ENCODE results near the gene ADGRL1.

ADGRL1 gene

DNA sequence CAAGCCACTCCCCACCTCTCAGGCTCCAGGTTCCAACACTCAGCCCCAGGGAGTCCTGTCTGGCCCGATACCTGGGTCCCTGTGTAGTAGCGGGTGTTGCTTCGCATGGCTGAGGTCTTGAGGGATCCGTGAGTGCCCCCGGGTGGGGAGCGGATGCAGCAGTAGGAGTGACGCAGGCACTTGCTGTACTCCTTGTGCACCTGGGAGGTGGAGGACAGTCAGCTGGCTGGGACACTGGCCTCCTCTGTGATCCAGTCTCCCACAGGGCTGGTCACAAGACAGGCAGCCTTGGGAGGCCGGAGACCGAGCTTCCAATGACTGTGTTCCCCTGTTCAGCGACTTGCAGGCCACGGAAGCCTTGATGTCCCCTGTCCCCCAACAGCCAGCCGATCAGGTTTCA, 53.3 kb downstream of the ADGRL1 start:
- no peak for DNase-seq (ENCODE audit: low read depth)
- no peak overlapping the region for H3K4me3 ChIP-seq (ENCODE audit: low read depth, low read length)
- TF ChIP-seq, protein P1, sequence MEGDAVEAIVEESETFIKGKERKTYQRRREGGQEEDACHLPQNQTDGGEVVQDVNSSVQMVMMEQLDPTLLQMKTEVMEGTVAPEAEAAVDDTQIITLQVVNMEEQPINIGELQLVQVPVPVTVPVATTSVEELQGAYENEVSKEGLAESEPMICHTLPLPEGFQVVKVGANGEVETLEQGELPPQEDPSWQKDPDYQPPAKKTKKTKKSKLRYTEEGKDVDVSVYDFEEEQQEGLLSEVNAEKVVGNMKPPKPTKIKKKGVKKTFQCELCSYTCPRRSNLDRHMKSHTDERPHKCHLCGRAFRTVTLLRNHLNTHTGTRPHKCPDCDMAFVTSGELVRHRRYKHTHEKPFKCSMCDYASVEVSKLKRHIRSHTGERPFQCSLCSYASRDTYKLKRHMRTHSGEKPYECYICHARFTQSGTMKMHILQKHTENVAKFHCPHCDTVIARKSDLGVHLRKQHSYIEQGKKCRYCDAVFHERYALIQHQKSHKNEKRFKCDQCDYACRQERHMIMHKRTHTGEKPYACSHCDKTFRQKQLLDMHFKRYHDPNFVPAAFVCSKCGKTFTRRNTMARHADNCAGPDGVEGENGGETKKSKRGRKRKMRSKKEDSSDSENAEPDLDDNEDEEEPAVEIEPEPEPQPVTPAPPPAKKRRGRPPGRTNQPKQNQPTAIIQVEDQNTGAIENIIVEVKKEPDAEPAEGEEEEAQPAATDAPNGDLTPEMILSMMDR (IDR thresholded peaks at IDR 0.05; ENCODE audit: low read depth, low read length, missing control alignments): no peak
- in situ Hi-C loops (cut with HindIII; ENCODE audit: low sequenced_read_pairs): no loop called here

DNA sequence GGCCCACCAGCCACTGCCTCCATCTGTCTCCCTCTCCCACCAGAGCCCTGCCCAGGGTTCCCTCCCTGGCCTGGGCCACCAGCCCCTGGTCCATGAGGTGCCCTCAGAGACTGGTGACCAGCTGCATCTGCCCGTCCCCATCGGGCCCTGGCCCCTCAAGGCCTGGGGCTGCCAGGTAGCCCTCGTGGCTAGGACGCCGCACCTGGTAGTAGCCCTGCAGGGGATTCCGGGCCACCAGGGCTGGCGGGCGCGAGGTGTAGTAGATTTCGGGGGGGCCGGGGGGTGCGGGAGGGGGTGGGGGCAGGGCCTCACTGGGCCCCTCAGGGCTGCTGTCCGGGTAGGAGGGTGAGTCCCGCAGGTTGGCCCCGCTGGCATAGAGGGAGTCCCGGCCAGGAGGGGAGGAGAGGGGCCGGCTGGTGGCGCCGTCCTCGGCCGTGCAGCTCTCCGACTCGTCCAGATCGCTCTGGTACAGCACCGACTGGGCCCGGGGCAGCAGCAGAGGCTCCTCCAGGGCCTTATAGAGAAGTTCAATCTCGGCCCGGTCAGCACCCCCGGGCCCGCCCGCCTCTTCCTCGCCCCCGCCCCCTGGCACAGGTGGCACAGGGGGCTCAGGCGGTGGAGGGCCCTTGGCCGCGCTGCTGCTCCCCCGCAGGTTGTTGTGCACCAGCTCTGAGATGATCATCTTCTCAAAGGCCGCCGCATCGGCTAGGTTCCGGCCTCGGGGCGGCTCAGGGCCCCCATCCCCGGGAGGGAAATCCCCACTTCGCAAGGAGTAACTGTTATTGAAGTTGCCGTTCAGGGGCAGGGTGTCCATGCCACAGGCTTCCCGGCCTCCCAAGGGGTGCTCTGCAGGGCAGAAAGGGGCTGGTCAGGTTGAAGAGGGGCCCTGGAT, 55.0 kb downstream of the ADGRL1 start:
- in situ Hi-C loops (cut with HindIII; ENCODE audit: low sequenced_read_pairs): no loop called here
- no peak for DNase-seq (ENCODE audit: low read depth)
- TF ChIP-seq, protein P1 (IDR thresholded peaks at IDR 0.05; ENCODE audit: low read depth, low read length, missing control alignments): no peak
- H3K4me3 ChIP-seq (ENCODE audit: low read depth, low read length): no peak overlapping the region

DNA sequence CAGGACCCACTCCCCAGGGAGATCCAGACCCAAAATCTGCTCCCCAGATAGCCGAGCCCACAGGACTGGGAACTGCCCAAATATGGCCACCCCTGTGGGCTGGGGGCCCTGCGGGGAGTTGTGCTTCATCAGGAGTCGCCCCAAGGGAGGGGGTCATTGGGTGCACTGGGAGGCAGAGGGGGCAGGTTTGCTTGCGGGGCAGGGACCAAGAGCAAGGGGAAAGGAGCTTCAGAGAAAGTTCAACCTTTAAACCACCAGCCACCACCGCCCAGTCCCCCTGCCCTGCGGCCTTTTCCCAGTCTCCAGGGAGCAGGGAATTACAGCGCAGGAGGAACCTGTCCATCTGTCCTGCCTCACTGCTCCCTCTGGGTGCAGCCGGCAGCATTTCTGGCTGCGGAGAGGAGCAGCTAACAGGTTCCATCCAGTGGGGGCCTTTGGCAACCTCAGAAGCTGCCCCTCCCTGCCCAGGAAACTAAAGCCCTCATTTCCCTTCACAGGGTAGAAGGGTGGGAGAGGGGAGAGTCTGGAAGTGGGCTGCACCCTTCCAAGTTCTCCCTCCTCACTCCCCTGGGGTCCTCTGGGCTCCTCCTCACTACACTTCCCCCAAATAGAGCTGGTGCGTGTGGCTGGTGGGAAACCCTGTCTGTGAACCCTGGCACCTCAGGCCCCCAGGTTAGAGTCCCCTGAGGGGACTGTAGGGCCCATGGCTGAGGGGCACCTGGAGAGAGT, 55.8 kb downstream of the ADGRL1 start:
- no peak overlapping the region for H3K4me3 ChIP-seq (ENCODE audit: low read depth, low read length)

DNA sequence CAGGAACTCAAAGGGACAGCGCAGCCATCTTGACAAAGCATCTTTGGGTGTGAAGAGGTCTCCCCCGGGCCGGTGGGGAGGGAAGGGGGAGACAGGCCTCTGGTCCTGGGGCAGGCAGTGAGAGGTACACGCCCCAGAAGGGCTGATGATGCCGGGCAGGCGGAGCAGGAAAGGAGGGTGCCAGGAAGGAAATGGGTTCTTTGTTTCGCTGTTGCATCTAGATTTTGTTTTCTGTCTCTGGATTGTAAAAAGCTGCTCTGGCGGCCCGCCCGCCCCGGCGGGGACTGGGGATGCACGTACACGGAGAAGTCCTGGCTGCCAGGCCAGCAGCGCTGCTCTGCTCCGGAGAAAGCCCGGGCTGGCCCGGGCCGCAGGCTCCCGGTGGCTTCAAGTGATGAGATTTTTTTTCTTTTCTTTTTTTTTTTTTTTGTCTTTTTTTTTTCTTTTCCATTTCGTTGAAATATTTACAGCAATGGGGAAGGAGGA, 56.4 kb downstream of the ADGRL1 start:
- in situ Hi-C loops (cut with HindIII; ENCODE audit: low sequenced_read_pairs): no loop called here
- no peak for DNase-seq (ENCODE audit: low read depth)
- TF ChIP-seq, protein P1 (IDR thresholded peaks at IDR 0.05; ENCODE audit: low read depth, low read length, missing control alignments): no peak
- H3K4me3 ChIP-seq (ENCODE audit: low read depth, low read length): no peak overlapping the region

More for the DNA sequence above, 55.8 kb downstream of the ADGRL1 start:
- no peak for DNase-seq (ENCODE audit: low read depth)
- TF ChIP-seq, protein P1 (IDR thresholded peaks at IDR 0.05; ENCODE audit: low read depth, low read length, missing control alignments): no peak
- in situ Hi-C loops (cut with HindIII; ENCODE audit: low sequenced_read_pairs): no loop called here

DNA sequence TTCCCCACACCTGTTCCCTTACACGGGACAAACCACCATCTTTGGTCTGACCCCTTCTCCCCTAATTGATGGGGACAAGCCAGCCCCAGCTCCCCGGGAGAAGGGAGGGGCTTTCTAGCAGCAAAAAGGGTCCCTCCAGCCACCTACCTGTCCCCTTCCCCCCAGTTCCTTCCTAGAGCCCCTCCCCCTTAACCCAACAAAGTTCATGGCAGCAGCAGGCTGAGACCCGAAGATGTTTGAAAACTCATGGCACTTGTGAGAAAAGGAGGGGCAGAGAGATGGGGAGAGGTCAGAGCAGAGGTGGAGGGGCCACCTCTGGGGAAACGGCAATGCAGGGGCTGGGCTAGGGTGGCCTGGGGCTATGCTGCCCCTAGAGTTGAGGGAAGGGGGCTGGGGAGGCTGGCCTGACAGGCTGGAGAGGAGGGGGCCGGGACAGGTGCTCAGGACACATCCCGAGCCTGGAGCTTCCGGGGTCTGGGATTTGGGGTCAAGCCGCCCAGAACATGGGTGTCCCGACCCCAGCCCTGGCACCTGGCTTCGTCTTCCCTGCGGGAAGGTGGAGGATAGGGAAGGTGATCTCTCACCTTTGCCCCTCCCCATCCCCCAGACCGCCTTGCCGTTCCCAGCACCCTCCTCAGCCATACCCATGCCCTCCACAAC, 57.1 kb downstream of the ADGRL1 start:
- DNase-seq (ENCODE audit: low read depth): no peak
- H3K4me3 ChIP-seq (ENCODE audit: low read depth, low read length): no peak overlapping the region
- TF ChIP-seq, protein P1 (IDR thresholded peaks at IDR 0.05; ENCODE audit: low read depth, low read length, missing control alignments): no peak
- in situ Hi-C loops (cut with HindIII; ENCODE audit: low sequenced_read_pairs): no loop called here
